Measurements from ENCODE around the gene TSTD2. TPM values are rescaled to one million over a fixed set of nuclear protein-coding genes. Genes with fewer than 3 reads are reported as not detected.

Gene TSTD2
- total RNA-seq, 3 donors from 2014 or later, result 18.8 to 28.2 (median 26.6) TPM

DNA sequence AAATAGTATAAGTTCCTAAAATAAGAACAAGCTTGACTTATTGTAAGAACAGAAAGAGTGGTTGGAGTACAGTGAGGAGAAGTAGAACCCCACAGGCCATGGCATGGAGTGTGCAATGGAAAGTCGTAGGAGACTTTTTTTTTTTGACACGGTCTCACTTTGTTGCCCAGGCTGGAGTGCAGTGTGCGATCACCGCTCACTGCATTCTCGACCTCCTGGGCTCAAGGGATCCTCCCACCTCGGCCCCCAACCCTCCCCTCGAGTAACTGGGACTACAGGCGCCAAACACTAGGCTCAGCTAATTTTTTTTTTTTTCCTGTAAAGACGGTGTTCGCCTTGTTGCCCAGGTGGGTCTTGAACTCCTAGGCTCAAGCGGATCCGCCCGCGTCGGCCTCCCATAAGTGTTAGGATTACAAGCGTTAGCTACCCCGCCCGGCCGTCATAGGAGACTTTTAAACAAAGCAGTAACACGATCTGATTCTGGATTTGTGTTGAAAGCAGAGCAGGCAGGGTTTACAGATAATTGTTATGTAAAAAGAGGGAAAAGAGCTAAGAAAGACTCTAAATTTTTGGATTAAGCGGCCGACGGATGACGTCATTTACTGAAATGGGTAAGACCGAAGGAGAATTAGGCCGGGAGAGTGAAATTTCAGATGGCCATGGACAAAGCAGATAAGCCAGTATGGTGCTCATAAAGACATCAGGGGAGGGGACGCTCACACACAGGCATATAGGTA, 752 bp downstream of the TSTD2 start:
- DNase-seq (peak; percentile 63 to 72 (median 71)), ATAC-seq (peak; percentile 5)
- intact Hi-C loops (cut with DNase I, micrococcal nuclease), result no loop called here
- no peaks in the 10 kb centered on the region for H3K9me3 ChIP-seq
- peaks cover 29% of the 10 kb centered on the region for H3K4me1 ChIP-seq (ENCODE audit: low read depth)
- no peaks in the 10 kb centered on the region for H3K36me3 ChIP-seq (ENCODE audit: low read depth)
- no peak for TF ChIP-seq CTCF (IDR thresholded peaks at IDR 0.05)
- H3K4me3 ChIP-seq, result peak overlapping the region; percentile 92

DNA sequence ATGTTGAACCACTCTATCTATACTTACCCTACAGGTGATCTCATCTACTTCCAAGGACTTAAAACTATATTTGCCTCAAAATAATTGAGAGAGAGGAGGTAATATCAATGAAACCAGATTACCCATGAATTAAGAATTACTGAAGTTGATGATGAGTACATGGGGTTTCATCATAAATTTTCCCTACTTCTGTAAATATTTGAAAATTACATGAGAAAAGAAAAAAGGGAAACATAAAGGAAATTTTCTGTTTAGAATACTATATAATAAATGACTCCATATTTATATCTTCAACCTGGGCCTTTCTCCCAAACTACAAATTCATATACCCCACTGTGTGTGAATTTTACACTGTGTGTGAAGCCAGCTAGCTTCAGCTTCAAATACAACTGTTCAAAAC, 2.6 kb downstream of the TSTD2 start:
- Histone ChIP-seq H3K36me3 (ENCODE audit: low read depth) (no peaks in the 10 kb centered on the region), H3K9me3 (no peaks in the 10 kb centered on the region), H3K4me3 (no peak overlapping the region), H3K4me1 (ENCODE audit: low read depth) (peaks cover 25% of the 10 kb centered on the region)
- no peak for TF ChIP-seq CTCF (IDR thresholded peaks at IDR 0.05)
- ATAC-seq, result no peak
- DNase-seq, result no peak
- intact Hi-C loops (cut with DNase I, micrococcal nuclease), result no loop called here

GRCh38 chr9:97629156-97629555, 4.0 kb downstream of the TSTD2 start:
- Histone ChIP-seq H3K4me1 (ENCODE audit: low read depth) (peaks cover 11% of the 10 kb centered on the region), H3K36me3 (ENCODE audit: low read depth) (no peaks in the 10 kb centered on the region), H3K4me3 (no peak overlapping the region), H3K9me3 (no peaks in the 10 kb centered on the region)
- no peak for ATAC-seq
- TF ChIP-seq CTCF (IDR thresholded peaks at IDR 0.05), result no peak
- intact Hi-C loops (cut with DNase I, micrococcal nuclease), result no loop called here
- DNase-seq, result no peak

DNA sequence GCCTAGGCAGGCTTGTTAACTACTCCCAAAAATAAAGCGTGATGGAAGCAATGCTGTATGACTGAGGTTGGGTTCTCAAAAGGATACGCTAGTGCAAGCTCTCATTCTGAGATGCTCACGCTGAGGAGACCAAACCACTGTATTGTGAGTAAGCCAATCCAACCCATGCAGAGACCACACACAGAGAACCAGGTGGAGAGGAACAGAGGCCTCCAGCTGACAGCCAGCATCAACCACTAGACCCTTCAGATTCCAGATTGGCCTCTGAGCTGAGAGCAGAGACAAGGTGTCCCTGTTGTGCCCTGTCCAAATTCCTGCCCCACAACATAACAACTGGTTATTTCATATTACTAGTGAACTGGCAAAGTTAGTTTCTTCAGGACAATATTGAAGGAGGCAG, 4.5 kb downstream of the TSTD2 start:
- no peak for TF ChIP-seq CTCF (IDR thresholded peaks at IDR 0.05)
- Histone ChIP-seq H3K4me1 (ENCODE audit: low read depth) (peaks cover 15% of the 10 kb centered on the region), H3K9me3 (no peaks in the 10 kb centered on the region), H3K36me3 (ENCODE audit: low read depth) (no peaks in the 10 kb centered on the region), H3K4me3 (no peak overlapping the region)
- intact Hi-C loops (cut with DNase I, micrococcal nuclease), result no loop called here
- no peak for DNase-seq
- ATAC-seq, result no peak

- no peak for TF ChIP-seq CTCF (IDR thresholded peaks at IDR 0.05)
- no peak overlapping the region for H3K4me3 ChIP-seq
- H3K9me3 ChIP-seq, result no peaks in the 10 kb centered on the region
- DNase-seq, result no peak
- H3K36me3 ChIP-seq (ENCODE audit: low read depth), result no peaks in the 10 kb centered on the region
- H3K4me1 ChIP-seq (ENCODE audit: low read depth), result peaks cover 17% of the 10 kb centered on the region
- no peak for ATAC-seq
- intact Hi-C loops (cut with DNase I, micrococcal nuclease), result no loop called here
Observed at GRCh38 chr9:97627624-97628023, 5.5 kb downstream of the TSTD2 start.

All from mucosa of descending colon (tissue), 3 donors.